Osteocyte (in vitro differentiated cells): Measurements from ENCODE around the gene FRY. TPM values are rescaled to one million over a fixed set of nuclear protein-coding genes. Genes with fewer than 3 reads are reported as not detected.
"Not testable (repeated sequence)": the region's sequence is repeated elsewhere in the genome, so short reads cannot be mapped to it uniquely, and the experiment has no call there.

Experiments
- DNase-seq: peaks from one replicate; pipeline ENCODE4 v3.0.0; 2021; ENCODE audit warnings: mixed read lengths; ENCODE audit not compliant: unreplicated experiment; ENCODE audit errors: extremely low spot score
- H3K27ac Mint-ChIP-seq: one replicate; pipeline ENCODE4 v1.8.0; 2021; ENCODE audit warnings: mild to moderate bottlenecking, mixed read lengths; ENCODE audit not compliant: unreplicated experiment
- H3K27me3 Mint-ChIP-seq: one replicate; pipeline ENCODE4 v1.8.0; 2021; ENCODE audit warnings: mixed read lengths; ENCODE audit not compliant: unreplicated experiment
- H3K36me3 Mint-ChIP-seq: one replicate; pipeline ENCODE4 v1.8.0; 2021; ENCODE audit warnings: mixed read lengths; ENCODE audit not compliant: unreplicated experiment
- H3K4me1 Mint-ChIP-seq: one replicate; pipeline ENCODE4 v1.8.0; 2021; ENCODE audit warnings: mixed read lengths; ENCODE audit not compliant: unreplicated experiment
- H3K4me3 Mint-ChIP-seq: one replicate; pipeline ENCODE4 v1.8.0; 2021; ENCODE audit warnings: mild to moderate bottlenecking, moderate library complexity, mixed read lengths; ENCODE audit not compliant: unreplicated experiment
- H3K9me3 Mint-ChIP-seq: one replicate; pipeline ENCODE4 v1.8.0; 2021; ENCODE audit warnings: mixed read lengths; ENCODE audit not compliant: unreplicated experiment
- CTCF ChIP-seq: fragments of 200-600 bp; sonication (generic); IDR thresholded peaks from 2 replicates; pipeline ENCODE4 v1.5.0; 2021; ENCODE audit warnings: antibody characterized with exemption, mild to moderate bottlenecking, moderate library complexity
- total RNA-seq: library from RNA; stranded (reverse); gene quantifications from 2 replicates; pipeline ENCODE4 v1.2.1, GENCODE V29; 2021

FRY gene
- total RNA-seq, 1 donor from 2014 or later: 2.0 TPM

- DNase-seq: no peak
- Mint-ChIP-seq H3K4me1 (peaks cover 4% of the 10 kb centered on the region), H3K36me3 (no peaks in the 10 kb centered on the region), H3K9me3 (no peaks in the 10 kb centered on the region), H3K27ac (no peak overlapping the region), H3K27me3 (no peaks in the 10 kb centered on the region), H3K4me3 (no peak overlapping the region)
- TF ChIP-seq CTCF: no peak
Measured at GRCh38 chr13:32047793-32048192, 16.2 kb downstream of the FRY start.

- Mint-ChIP-seq H3K9me3 (no peaks in the 10 kb centered on the region), H3K4me3 (no peak overlapping the region), H3K36me3 (no peaks in the 10 kb centered on the region), H3K4me1 (peaks cover 4% of the 10 kb centered on the region), H3K27ac (no peak overlapping the region), H3K27me3 (no peaks in the 10 kb centered on the region)
- DNase-seq: no peak
- no peak for TF ChIP-seq CTCF
Measured at GRCh38 chr13:32048816-32049215, 17.2 kb downstream of the FRY start.

GRCh38 chr13:32051156-32051555 is 19.6 kb downstream of the FRY start:
- no peak for DNase-seq
- no peak overlapping the region for H3K27ac Mint-ChIP-seq
- H3K9me3 Mint-ChIP-seq: no peaks in the 10 kb centered on the region
- no peaks in the 10 kb centered on the region for H3K36me3 Mint-ChIP-seq
- no peaks in the 10 kb centered on the region for H3K27me3 Mint-ChIP-seq
- H3K4me3 Mint-ChIP-seq: no peak overlapping the region
- TF ChIP-seq CTCF: no peak
- peaks cover 4% of the 10 kb centered on the region for H3K4me1 Mint-ChIP-seq

- Mint-ChIP-seq H3K36me3 (no peaks in the 10 kb centered on the region), H3K27me3 (peaks cover 28% of the 10 kb centered on the region), H3K27ac (no peak overlapping the region), H3K4me3 (no peak overlapping the region), H3K4me1 (no peaks in the 10 kb centered on the region), H3K9me3 (no peaks in the 10 kb centered on the region)
- TF ChIP-seq CTCF: no peak
- no peak for DNase-seq
Measured at GRCh38 chr13:32056316-32056715, 24.7 kb downstream of the FRY start.

GRCh38 chr13:32057325-32057724 is 25.8 kb downstream of the FRY start:
- H3K9me3 Mint-ChIP-seq, DNase-seq, H3K27ac Mint-ChIP-seq, H3K4me3 Mint-ChIP-seq, H3K36me3 Mint-ChIP-seq, H3K4me1 Mint-ChIP-seq: not testable (repeated sequence)
- peaks cover 31% of the 10 kb centered on the region for H3K27me3 Mint-ChIP-seq

GRCh38 chr13:32059511-32059984 is 28.0 kb downstream of the FRY start:
- H3K4me1 Mint-ChIP-seq: no peaks in the 10 kb centered on the region
- no peak for TF ChIP-seq CTCF
- DNase-seq: no peak
- peaks cover 36% of the 10 kb centered on the region for H3K27me3 Mint-ChIP-seq
- no peak overlapping the region for H3K27ac Mint-ChIP-seq
- H3K36me3 Mint-ChIP-seq: no peaks in the 10 kb centered on the region
- H3K4me3 Mint-ChIP-seq: no peak overlapping the region
- H3K9me3 Mint-ChIP-seq: no peaks in the 10 kb centered on the region
